HG02943 (cell line): ENCODE data around the gene DYNLT1.
A peak's percentile ranks its signal among the peaks of the same experiment; 100 is the strongest.
"Not testable (repeated sequence)": the region's sequence is repeated elsewhere in the genome, so short reads cannot be mapped to it uniquely, and the experiment has no call there.

ENCODE experiments used
- ATAC-seq: cut with Tn5 transposase; IDR thresholded peaks from one replicate; pipeline ENCODE4 v1.9.1; 2021; ENCODE audit warnings: mild to moderate bottlenecking, low read depth, moderate library complexity; ENCODE audit not compliant: unreplicated experiment

Gene DYNLT1

GRCh38 chr6:158665332-158665731 is 20.8 kb upstream of the DYNLT1 start:
- ATAC-seq = no peak

- no peak for ATAC-seq
Measured at GRCh38 chr6:158663625-158664165, 19.2 kb upstream of the DYNLT1 start.

DNA sequence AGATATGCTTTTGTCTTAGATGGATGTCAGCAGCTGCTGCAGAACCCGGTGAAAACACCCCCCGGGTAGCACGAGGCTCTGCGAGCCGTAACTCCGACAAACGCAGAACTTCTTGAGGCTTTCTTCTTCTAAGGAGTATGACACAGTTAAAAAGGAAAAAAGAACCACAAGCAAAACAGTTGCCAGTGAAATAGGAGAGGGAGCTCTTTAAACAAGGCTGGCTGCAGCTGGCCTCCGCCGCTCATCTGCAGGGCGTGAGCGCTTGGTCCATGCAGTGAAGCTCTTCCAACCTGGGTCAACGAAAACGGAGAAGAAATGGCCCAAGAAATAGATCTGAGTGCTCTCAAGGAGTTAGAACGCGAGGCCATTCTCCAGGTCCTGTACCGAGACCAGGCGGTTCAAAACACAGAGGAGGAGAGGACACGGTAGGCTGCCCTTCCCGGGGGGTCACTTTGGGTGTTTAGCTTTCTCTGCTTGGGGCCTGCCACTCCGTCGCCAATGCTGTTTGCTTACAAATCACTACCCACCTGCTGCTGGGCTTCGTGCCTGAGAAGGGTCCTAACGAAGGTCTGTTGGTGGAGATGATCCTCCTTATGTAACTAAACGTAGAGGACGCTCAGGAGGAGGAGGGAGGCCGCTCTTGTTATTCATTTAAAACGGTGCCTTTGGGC is 18.5 kb upstream of the DYNLT1 start:
- no peak for ATAC-seq

DNA sequence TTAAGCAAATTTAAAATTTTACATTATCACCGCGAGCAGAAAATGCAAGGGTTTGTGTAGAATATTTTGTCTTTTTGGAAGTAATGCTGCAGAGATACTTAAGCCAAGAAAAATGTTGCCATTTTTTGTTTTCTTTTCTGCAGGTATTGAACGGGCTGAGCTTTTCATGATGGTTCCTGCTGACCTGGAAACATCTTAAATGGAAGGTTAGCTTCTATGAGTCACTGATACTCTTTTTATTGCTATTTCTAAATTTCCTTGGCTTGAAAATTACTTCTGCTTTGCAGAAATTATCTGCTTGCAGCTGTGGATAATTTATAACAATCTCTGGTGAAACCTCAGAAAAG is 18.0 kb upstream of the DYNLT1 start:
- ATAC-seq = no peak

DNA sequence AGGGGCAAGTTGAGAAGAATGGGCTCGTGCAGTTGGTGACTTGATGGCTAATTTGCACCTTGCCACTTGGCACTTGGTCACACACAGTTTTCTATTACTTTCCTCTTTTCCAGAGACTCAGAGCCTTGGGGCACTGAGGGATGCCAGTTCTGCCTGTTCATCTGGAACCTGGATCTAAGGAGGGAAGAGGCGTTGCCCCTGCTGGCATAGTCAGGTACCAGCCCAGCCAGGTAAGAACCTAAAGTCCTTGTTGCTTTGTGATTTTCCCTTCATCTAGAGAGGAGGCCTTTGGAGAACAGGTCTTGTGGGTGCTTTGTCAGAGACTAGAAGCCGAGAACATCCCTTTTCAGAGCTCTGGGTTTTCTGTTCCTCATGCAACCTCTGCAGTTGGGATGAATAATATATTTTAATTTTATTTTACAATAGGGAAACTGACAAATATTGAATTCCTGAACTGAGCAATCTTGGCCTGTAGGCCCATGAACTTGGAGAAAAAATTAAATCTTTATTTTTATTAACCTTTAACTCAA is 16.7 kb upstream of the DYNLT1 start:
- no peak for ATAC-seq

DNA sequence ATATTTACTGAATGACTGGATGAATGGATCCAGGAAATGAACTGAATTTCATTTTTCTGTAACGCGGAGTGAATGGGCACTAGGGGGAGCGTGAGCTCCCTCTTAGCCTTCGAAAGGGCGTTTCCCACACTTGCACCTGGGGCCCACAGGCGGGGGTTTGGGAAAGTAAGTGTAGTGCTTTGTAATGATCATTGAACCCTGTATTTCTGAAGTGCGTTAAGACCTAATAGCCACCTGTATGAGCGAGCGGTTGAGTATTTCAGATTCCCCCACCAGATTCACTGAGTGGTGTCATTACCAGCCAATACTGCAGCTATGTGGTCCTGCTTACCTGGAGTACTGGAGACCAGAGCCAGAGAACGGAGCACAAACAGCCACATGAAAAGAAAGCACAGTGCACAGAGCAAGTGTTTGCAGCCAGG is 15.8 kb upstream of the DYNLT1 start:
- peak; percentile 74 for ATAC-seq

DNA sequence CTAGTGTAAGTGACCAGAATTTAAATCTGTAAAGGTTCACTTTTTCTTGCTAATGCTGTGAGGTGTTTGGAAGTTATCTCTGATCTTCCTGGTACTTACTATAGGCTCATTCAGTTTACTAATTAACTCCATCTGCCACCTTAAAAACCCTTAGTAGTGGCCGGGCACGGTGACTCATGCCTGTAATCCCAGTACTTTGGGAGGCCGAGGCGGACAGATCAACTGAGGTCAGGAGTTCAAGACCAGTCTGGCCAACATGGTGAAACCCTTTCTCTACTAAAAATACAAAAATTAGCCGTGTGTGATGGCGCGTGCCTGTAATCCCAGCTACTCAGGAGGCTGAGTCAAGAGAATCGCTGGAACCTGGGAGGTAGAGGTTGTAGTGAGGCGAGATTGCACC is 12.4 kb upstream of the DYNLT1 start:
- not testable (repeated sequence) for ATAC-seq

GRCh38 chr6:158655569-158656450 is 11.3 kb upstream of the DYNLT1 start:
- no peak for ATAC-seq

- ATAC-seq = no peak
Measured at GRCh38 chr6:158654960-158655489, 10.5 kb upstream of the DYNLT1 start.

DNA sequence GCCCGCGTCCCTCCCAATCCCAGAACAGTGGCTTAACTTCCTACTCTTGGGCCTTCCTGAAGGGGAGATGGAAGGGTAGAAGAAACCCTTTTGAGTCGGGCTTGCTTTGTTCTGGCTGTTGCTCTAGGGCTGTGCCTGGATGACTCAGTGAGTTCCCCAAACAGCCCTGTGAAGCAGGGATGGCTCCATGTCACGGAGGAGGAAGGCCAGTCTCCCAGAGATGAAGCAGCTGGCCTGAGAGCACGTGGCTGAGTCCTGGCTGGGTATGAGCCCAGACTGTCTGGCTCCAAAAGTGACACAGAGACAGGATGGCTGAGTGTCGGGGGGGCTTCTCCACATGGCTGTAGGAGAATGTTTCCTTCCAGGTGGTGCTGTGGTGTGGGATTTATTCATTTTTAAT is 10.0 kb upstream of the DYNLT1 start:
- no peak for ATAC-seq

- peak; percentile 51 for ATAC-seq
Measured at GRCh38 chr6:158653577-158654354, 9.2 kb upstream of the DYNLT1 start.

GRCh38 chr6:158651981-158652737 is 7.6 kb upstream of the DYNLT1 start:
- ATAC-seq = not testable (repeated sequence)

- ATAC-seq = peak; percentile 61
Measured at GRCh38 chr6:158649289-158650143, 5.0 kb upstream of the DYNLT1 start, which contains the start of gene SYTL3. Gene SYTL3 (plus strand): TSS chr6:158650054. CDS start chr6:158663269, 13,215 bp downstream.

- no peak for ATAC-seq
Measured at GRCh38 chr6:158648682-158649131, 4.2 kb upstream of the DYNLT1 start.

GRCh38 chr6:158647501-158647900 is 3.0 kb upstream of the DYNLT1 start:
- no peak for ATAC-seq

GRCh38 chr6:158646023-158646910 is 1.7 kb upstream of the DYNLT1 start:
- no peak for ATAC-seq
